Ovary (tissue), 3 donors: Measurements from ENCODE around the gene SHANK2.

Experiments used
- CTCF ChIP-seq, 3 donors: fragments of 450-650 bp in 2 of 3; fragments of 200-600 bp in 1 of 3; IDR thresholded peaks; one replicate each; pipeline versions ENCODE4 v1.5.1 to v1.8.0; 2016 to 2022; ENCODE audit warnings: antibody characterized with exemption in 3 of 3, mild to moderate bottlenecking in 1 of 3
- EP300 ChIP-seq: sonication (generic); formaldehyde crosslinking; IDR thresholded peaks from one replicate; pipeline ENCODE4 v1.6.1; 2017; ENCODE audit warnings: antibody characterized with exemption
- POLR2A ChIP-seq: fragments of 450-650 bp; IDR thresholded peaks from one replicate; pipeline ENCODE4 v1.6.1; 2017; ENCODE audit warnings: antibody characterized with exemption, mild to moderate bottlenecking, moderate library complexity
- donor health status: DM: no; HTN: no; CAD: no.

GRCh38 chr11:71281204-71281603, 28.8 kb upstream of the SHANK2 start:
- TF ChIP-seq CTCF (IDR thresholded peaks at IDR 0.05): no peak
- no peak for TF ChIP-seq POLR2A
- TF ChIP-seq EP300: no peak
